ENCODE results near the gene DDR1. TPM values are rescaled to one million over a fixed set of nuclear protein-coding genes. Genes with fewer than 3 reads are reported as not detected.

Gene DDR1
- total RNA-seq, 1 experiment from 2014 or later = 258 TPM

DNA sequence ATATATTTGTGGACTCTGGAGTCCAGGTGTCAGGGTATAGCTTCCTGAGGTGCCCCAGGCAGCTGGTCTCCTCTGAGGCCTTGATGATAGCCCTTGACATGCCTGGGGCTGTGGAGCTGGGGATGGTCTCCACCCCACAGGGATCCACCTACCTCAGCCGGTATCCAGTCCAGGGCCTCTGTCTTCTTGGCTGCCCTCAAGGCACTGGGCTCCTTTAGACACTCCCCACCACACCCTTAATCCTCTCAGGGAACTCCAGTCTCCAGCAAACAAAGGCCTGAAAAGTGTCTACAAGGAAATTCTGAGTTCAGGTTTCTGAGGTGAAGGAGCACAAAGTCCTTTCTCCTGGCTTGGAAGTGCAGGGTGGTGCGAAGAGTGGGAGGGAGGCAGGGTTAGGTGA, 44.6 kb upstream of the DDR1 start:
- H2BK5ac ChIP-seq (ENCODE audit: insufficient read length, low read length) = no peak overlapping the region
- no peak overlapping the region for H3K4me2 ChIP-seq (ENCODE audit: insufficient read depth, insufficient read length, low read length)
- no peak overlapping the region for H3K56ac ChIP-seq (ENCODE audit: insufficient read length, low read depth, low read length)
- no peak for DNase-seq
- peaks cover 38 to 47% of the 10 kb centered on the region in 2 experiments for H3K4me1 Mint-ChIP-seq
- peaks cover 17% of the 10 kb centered on the region for H3K4me1 ChIP-seq (ENCODE audit: insufficient read depth, low read length)
- no peaks in the 10 kb centered on the region; the same call in 1 of the 2 replicates for H3K27me3 ChIP-seq (ENCODE audit: insufficient read depth, low read length)
- no peaks in the 10 kb centered on the region for H3K23me2 ChIP-seq (ENCODE audit: insufficient read length, low read depth, low read length, poor library complexity, severe bottlenecking)
- no peak overlapping the region for H2BK20ac ChIP-seq (ENCODE audit: low read depth, low read length, poor library complexity, severe bottlenecking)
- H3K9me3 Mint-ChIP-seq = peaks cover 21 to 37% of the 10 kb centered on the region in 2 experiments
- WGBS (ENCODE audit: extremely low coverage, insufficient read length, low lambda C conversion rate) = no CpG with 5 or more reads among the region's 2 CpGs
- H3K9ac ChIP-seq (ENCODE audit: extremely low read depth, insufficient read length, low read length) = no peak overlapping the region
- no peaks in the 10 kb centered on the region for H3K9me3 ChIP-seq (ENCODE audit: control insufficient read depth, low read depth, low read length)
- no peak overlapping the region for H3K23ac ChIP-seq (ENCODE audit: insufficient read length, low read depth, low read length)
- H2BK12ac ChIP-seq (ENCODE audit: insufficient read length, low read depth, low read length) = no peak overlapping the region
- H2AK5ac ChIP-seq (ENCODE audit: insufficient read length, low read length) = no peak overlapping the region
- no peak overlapping the region for H3K18ac ChIP-seq (ENCODE audit: insufficient read length, low read depth, low read length)
- no peaks in the 10 kb centered on the region for H3K27me3 Mint-ChIP-seq (ENCODE audit: low read depth)
- H3K79me2 ChIP-seq (ENCODE audit: insufficient read depth, low read length) = no peaks in the 10 kb centered on the region
- no peak overlapping the region for H2BK120ac ChIP-seq (ENCODE audit: low read depth, low read length, poor library complexity, severe bottlenecking)
- H3T11ph ChIP-seq (ENCODE audit: low read length) = no peak overlapping the region
- H4K5ac ChIP-seq (ENCODE audit: insufficient read length, low read depth, low read length) = no peak overlapping the region
- H3K14ac ChIP-seq (ENCODE audit: insufficient read depth, low read length) = no peak overlapping the region
- H3K27ac ChIP-seq (ENCODE audit: insufficient read length, low read depth, low read length) = no peak overlapping the region
- no peak overlapping the region for H3K4me3 Mint-ChIP-seq
- no peaks in the 10 kb centered on the region for H3K79me1 ChIP-seq (ENCODE audit: insufficient read depth, low read depth, low read length, poor library complexity, severe bottlenecking)
- no peak overlapping the region for H2BK15ac ChIP-seq (ENCODE audit: low read depth, low read length)
- no peak overlapping the region; a peak in 1 of 7 replicates for H3K27ac Mint-ChIP-seq
- TF ChIP-seq, protein P1, sequence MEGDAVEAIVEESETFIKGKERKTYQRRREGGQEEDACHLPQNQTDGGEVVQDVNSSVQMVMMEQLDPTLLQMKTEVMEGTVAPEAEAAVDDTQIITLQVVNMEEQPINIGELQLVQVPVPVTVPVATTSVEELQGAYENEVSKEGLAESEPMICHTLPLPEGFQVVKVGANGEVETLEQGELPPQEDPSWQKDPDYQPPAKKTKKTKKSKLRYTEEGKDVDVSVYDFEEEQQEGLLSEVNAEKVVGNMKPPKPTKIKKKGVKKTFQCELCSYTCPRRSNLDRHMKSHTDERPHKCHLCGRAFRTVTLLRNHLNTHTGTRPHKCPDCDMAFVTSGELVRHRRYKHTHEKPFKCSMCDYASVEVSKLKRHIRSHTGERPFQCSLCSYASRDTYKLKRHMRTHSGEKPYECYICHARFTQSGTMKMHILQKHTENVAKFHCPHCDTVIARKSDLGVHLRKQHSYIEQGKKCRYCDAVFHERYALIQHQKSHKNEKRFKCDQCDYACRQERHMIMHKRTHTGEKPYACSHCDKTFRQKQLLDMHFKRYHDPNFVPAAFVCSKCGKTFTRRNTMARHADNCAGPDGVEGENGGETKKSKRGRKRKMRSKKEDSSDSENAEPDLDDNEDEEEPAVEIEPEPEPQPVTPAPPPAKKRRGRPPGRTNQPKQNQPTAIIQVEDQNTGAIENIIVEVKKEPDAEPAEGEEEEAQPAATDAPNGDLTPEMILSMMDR (conservative IDR thresholded peaks at IDR 0.05) = no peak
- peaks cover 63 to 78% (median 77%) of the 10 kb centered on the region in 3 experiments for H3K36me3 Mint-ChIP-seq (ENCODE audit: insufficient read depth in 1 of 3, low read depth in 3 of 3)
- H2AFZ ChIP-seq (ENCODE audit: low read length) = no peak overlapping the region
- no peak overlapping the region for H4K8ac ChIP-seq (replicated peaks; ENCODE audit: insufficient read length, low read depth, low read length)
- H4K20me1 ChIP-seq (ENCODE audit: control insufficient read depth, insufficient read depth, insufficient read length) = peaks cover 3% of the 10 kb centered on the region
- no peak overlapping the region for H3K4ac ChIP-seq (ENCODE audit: low read depth, low read length)
- H4K91ac ChIP-seq (ENCODE audit: insufficient read length, low read depth, low read length) = no peak overlapping the region

Data from H9 (cell line).